K562 (cell line): ENCODE measurements around the gene NOX5. TPM values are rescaled to one million over a fixed set of nuclear protein-coding genes. Genes with fewer than 3 reads are reported as not detected.

Experiments
- ATAC-seq: fragments of 200-7000 bp; cut with Tn5 transposase; 3 replicates; pipeline ENCODE4 v1.9.1; 2020; ENCODE audit warnings: moderate library complexity
- BruUV-seq: library from RNA; stranded (reverse); fragments of 400-500 nt; replicated peaks from 2 replicates; lab custom pipeline; 2021; lab: Mats Ljungman, UMichigan
- CTCF ChIA-PET: fragments of 300-600 bp; formaldehyde crosslinking; extraction: SDS; loops from one replicate; lab custom pipeline; 2021; ENCODE audit warnings: low intra/inter-chr PET ratio; lab: Yijun Ruan, JAX
- POLR2A ChIA-PET: fragments of 300-600, 350-650 bp; sonication (Branson Sonifier 250); formaldehyde crosslinking; extraction: SDS; loops from one replicate; lab custom pipeline; 2021; ENCODE audit warnings: antibody characterized with exemption, inconsistent platforms; lab: Yijun Ruan, JAX
- DNase-seq, 4 experiments: peaks; one replicate each; pipeline versions ENCODE4 v3.0.0 to v3.0.0-alpha.2; 2011 to 2018; ENCODE audit warnings: low spot score in 3 of 4, mixed read lengths in 3 of 4; ENCODE audit errors: extremely low read depth in 1 of 4
- FAIRE-seq: peaks from 2 replicates; lab custom pipeline; 2011; peaks lifted over from hg19 to GRCh38; lab: Jason Lieb, UNC
- H2AFZ ChIP-seq: 2 replicates; pipeline ENCODE4 v1.6.0; 2011; ENCODE audit warnings: low read depth, low read length, control low read depth, inconsistent platforms
- H3K27ac ChIP-seq: fragments of 200-600 bp; 3 replicates; pipeline ENCODE4 v1.8.0; 2011; ENCODE audit warnings: low read depth, mild to moderate bottlenecking, control low read depth, inconsistent platforms, low read length, moderate library complexity, mixed read lengths; ENCODE audit errors: extremely low read depth
- H3K27me3 ChIP-seq, 2 experiments: fragments of 300-600 bp in 1 of 2; 2 replicates in 1 of 2; 3 replicates in 1 of 2; pipeline versions ENCODE4 v1.6.0 to v1.8.0; 2011; ENCODE audit warnings: inconsistent platforms in 2 of 2, low read length in 2 of 2, mild to moderate bottlenecking in 1 of 2, mixed read lengths in 1 of 2, moderate library complexity in 1 of 2; ENCODE audit not compliant: control insufficient read depth in 2 of 2, insufficient read depth in 2 of 2
- H3K36me3 ChIP-seq: fragments of 300-600 bp; 3 replicates; pipeline ENCODE4 v1.8.0; 2011; ENCODE audit warnings: mild to moderate bottlenecking, low read length, inconsistent platforms; ENCODE audit not compliant: control insufficient read depth, insufficient read depth
- H3K4me1 ChIP-seq, 2 experiments: fragments of 200-600 bp in 1 of 2; replicated peaks in 1 of 2; 2 replicates in 1 of 2; 3 replicates in 1 of 2; pipeline versions ENCODE4 v1.5.1 to v1.8.0; 2011; ENCODE audit warnings: inconsistent platforms in 2 of 2, low read length in 2 of 2, mild to moderate bottlenecking in 1 of 2, mixed read lengths in 1 of 2, moderate library complexity in 1 of 2; ENCODE audit not compliant: control insufficient read depth in 2 of 2, insufficient read depth in 2 of 2
- H3K4me2 ChIP-seq: 2 replicates; pipeline ENCODE4 v1.6.1; 2011; ENCODE audit warnings: low read length, control low read depth, inconsistent platforms, mixed read lengths; ENCODE audit not compliant: insufficient read depth
- H3K4me3 ChIP-seq: fragments of 200-600 bp; sonication (generic), shearing (Covaris generic); 2 replicates; pipeline ENCODE4 v1.5.1; 2016; ENCODE audit warnings: control low read depth, inconsistent platforms
- H3K79me2 ChIP-seq: fragments of 200-600 bp; 3 replicates; pipeline ENCODE4 v1.8.0; 2011; ENCODE audit warnings: low read length, inconsistent platforms; ENCODE audit not compliant: control insufficient read depth, insufficient read depth
- H3K9ac ChIP-seq, 2 experiments: 2 replicates each; pipeline versions ENCODE4 v1.6.0 to v1.6.1; 2011; ENCODE audit warnings: low read depth in 2 of 2, low read length in 2 of 2, control low read depth in 1 of 2, inconsistent platforms in 1 of 2, mild to moderate bottlenecking in 1 of 2, mixed read lengths in 1 of 2; ENCODE audit not compliant: insufficient read depth in 1 of 2
- H3K9me1 ChIP-seq: one replicate; pipeline ENCODE4 v1.6.0; 2011; ENCODE audit warnings: inconsistent platforms, mild to moderate bottlenecking, low read length, moderate library complexity; ENCODE audit not compliant: control insufficient read depth, insufficient read depth
- H3K9me3 ChIP-seq: replicated peaks from 2 replicates; pipeline ENCODE4 v1.5.1; 2011; ENCODE audit warnings: low read depth, low read length, inconsistent platforms; ENCODE audit not compliant: control insufficient read depth, insufficient read depth
- H4K20me1 ChIP-seq: replicated peaks from 2 replicates; pipeline ENCODE4 v1.6.1; 2011; ENCODE audit warnings: low read length, inconsistent platforms, mixed read lengths; ENCODE audit not compliant: control insufficient read depth, insufficient read depth
- RFX1 ChIP-seq: fragments of 450-650 bp; IDR thresholded peaks from 2 replicates; pipeline ENCODE4 v1.6.1; 2016; ENCODE audit warnings: mild to moderate bottlenecking, moderate library complexity
- ZHX1 ChIP-seq: fragments of 150-350 bp; conservative IDR thresholded peaks from 2 replicates; pipeline ENCODE4 v1.6.1; 2014; ENCODE audit warnings: low read length
- WGBS: fragments of 100-300 bp; shearing (Covaris generic); methylation state at CpG from one replicate; pipeline ENCODE4 v1.1.6; 2016; ENCODE audit warnings: low coverage, mixed read lengths; ENCODE audit not compliant: insufficient coverage; ENCODE audit errors: missing lambda C conversion rate; 5-methylcytosine and 5-hydroxymethylcytosine counted together
- in situ Hi-C: fragments of 300-500 bp; cut with MboI; formaldehyde crosslinking; loops from 4 replicates; pipeline ENCODE4 v1.15.0; 2018; ENCODE audit warnings: inconsistent platforms, mixed read lengths
- intact Hi-C: fragments of 100-400 bp; cut with micrococcal nuclease; formaldehyde crosslinking; loops from 2 replicates; pipeline ENCODE4 v1.14.2; 2022
- polyA plus RNA-seq, 8 experiments: library from polyadenylated mRNA; depleted of rRNA in 4 of 8; stranded (reverse) in 5 of 8; unstranded in 3 of 8; fragments of >200 nt; fragmentation: Nextera tagmentation in 2 of 8; fragmentation: Illumina TruSeq in 1 of 8; extraction: Ambion mirVana in 2 of 8; extraction: Trizol in 1 of 8; gene quantifications; 2 replicates each; pipeline versions ENCODE4 v1.2.1 to v1.2.3, GENCODE V29; 2011 to 2014; ENCODE audit warnings: inconsistent platforms in 1 of 8, missing spikeins in 1 of 8
- total RNA-seq, 7 experiments: library from RNA; depleted of rRNA in 6 of 7; stranded (reverse); fragments of >200 nt in 6 of 7; fragmentation: Illumina TruSeq in 2 of 7; extraction: Trizol in 2 of 7; gene quantifications; 2 replicates each; pipeline versions ENCODE4 v1.2.1 to v1.2.3, GENCODE V29; 2011 to 2021; ENCODE audit warnings: low replicate concordance in 1 of 7

NOX5 gene
- total and polyA plus RNA-seq, 9 of the 15 experiments (the other 6 are each of a cell fraction or from before 2014, with no cell fraction given), result 0.01 TPM; not detected in 8

- Histone ChIP-seq H4K20me1 (no peaks in the 10 kb centered on the region), H3K27ac (no peak overlapping the region), H3K27me3 (peaks cover 18 to 31% of the 10 kb centered on the region in 2 experiments), H3K36me3 (no peaks in the 10 kb centered on the region), H3K4me3 (no peak overlapping the region), H2AFZ (no peak overlapping the region), H3K4me2 (no peak overlapping the region), H3K79me2 (no peaks in the 10 kb centered on the region), H3K4me1 (no peaks in the 10 kb centered on the region), H3K9me3 (no peaks in the 10 kb centered on the region), H3K9ac (no peak overlapping the region), H3K9me1 (no peaks in the 10 kb centered on the region)
- 2% methylated on average over 8 of the region's 8 CpGs for WGBS
- ATAC-seq (no peak), DNase-seq (no peak), FAIRE-seq (no peak)
- TF ChIP-seq ZHX1 (no peak), RFX1 (peak; percentile 24; the same call in 1 of the 2 replicates)
- no TSS peak for BruUV-seq
- POLR2A ChIA-PET, result interaction anchor here (0.8 to 1.1 kb wide), 2 partner anchors 43 to 299 kb away, joined by 3 to 4 read pairs; no protein-coding TSS in a partner anchor
- CTCF ChIA-PET, result no interaction called here
- in situ Hi-C loops, result no loop called here
- intact Hi-C loops, result no loop called here
Measured at GRCh38 chr15:69080295-69081248, 66.1 kb downstream of the NOX5 start.
